HepG2 (cell line): ENCODE data around the gene MRAP.

Experiments
- ARNT ChIP-seq: fragments of 450-650 bp; IDR thresholded peaks from 2 replicates; pipeline ENCODE4 v1.6.1; 2017
- CHD4 ChIP-seq: fragments of 200-600 bp; sonication (generic); IDR thresholded peaks from 2 replicates; pipeline ENCODE4 v1.7.0; 2017; ENCODE audit warnings: mild to moderate bottlenecking, low read length, borderline replicate concordance
- PHF8 ChIP-seq: sonication (generic); formaldehyde crosslinking; IDR thresholded peaks from 2 replicates; pipeline ENCODE4 v1.5.0; 2020; ENCODE audit warnings: missing genetic modification reagents
- POLR2A ChIP-seq, 2 experiments: IDR thresholded peaks; 2 replicates each; pipeline ENCODE4 v1.6.1; 2011; ENCODE audit warnings: low read depth in 2 of 2, low read length in 2 of 2, mild to moderate bottlenecking in 1 of 2, moderate library complexity in 1 of 2; ENCODE audit not compliant: insufficient read depth in 1 of 2
- RFX5 ChIP-seq: IDR thresholded peaks from 2 replicates; pipeline ENCODE4 v1.6.1; 2011; ENCODE audit warnings: low read depth, low read length, improper control_type of control experiment
- TCF7 ChIP-seq: sonication (generic); IDR thresholded peaks from 2 replicates; pipeline ENCODE4 v1.6.1; 2016; ENCODE audit warnings: antibody characterized with exemption, low read depth
- ZFP37 ChIP-seq: sonication (generic); formaldehyde crosslinking; IDR thresholded peaks from 2 replicates; pipeline ENCODE4 v1.4.0; 2020; ENCODE audit warnings: missing genetic modification reagents, borderline replicate concordance
- ZHX1 ChIP-seq: sonication (generic); formaldehyde crosslinking; IDR thresholded peaks from 2 replicates; pipeline ENCODE4 v1.8.1; 2022; ENCODE audit warnings: low read depth, mild to moderate bottlenecking, missing genetic modification reagents
- ZNF12 ChIP-seq: sonication (generic); formaldehyde crosslinking; IDR thresholded peaks from 2 replicates; pipeline ENCODE4 v1.5.0; 2020; ENCODE audit warnings: missing genetic modification reagents
- ZNF468 ChIP-seq: sonication (generic); formaldehyde crosslinking; IDR thresholded peaks from 2 replicates; pipeline ENCODE4 v1.8.0; 2022; ENCODE audit warnings: mild to moderate bottlenecking, moderate library complexity, missing genetic modification reagents
- TF ChIP-seq, protein P1 (sequence below): sonication (generic); formaldehyde crosslinking; IDR thresholded peaks from 2 replicates; pipeline ENCODE4 v1.5.0; 2020; ENCODE audit warnings: mild to moderate bottlenecking, missing genetic modification reagents, moderate library complexity

DNA sequence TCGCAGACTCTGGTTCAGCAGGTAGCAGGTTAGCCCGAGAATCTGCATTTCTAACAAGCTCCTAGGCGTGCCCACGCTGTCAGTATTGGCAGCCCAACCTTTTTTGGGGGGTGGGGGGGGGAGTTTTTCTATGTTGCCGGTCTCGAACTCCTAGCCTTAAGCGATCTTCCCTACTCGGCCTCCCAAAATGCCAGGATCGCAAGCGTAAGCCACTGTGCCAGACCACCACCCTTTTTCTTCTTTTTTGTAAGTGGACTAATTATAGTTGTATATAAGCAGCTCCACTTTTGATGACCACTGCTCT lies 19.3 kb upstream of the MRAP start:
- TF ChIP-seq ZNF12 (CRISPR knock-in tag) (no peak), RFX5 (no peak), CHD4 (no peak), ZNF468 (CRISPR knock-in tag) (no peak), TCF7 (no peak), ARNT (no peak), ZFP37 (CRISPR knock-in tag) (no peak), POLR2A (IDR thresholded peaks at IDR 0.05; ENCODE audit: insufficient read depth in 1 of 2, low read depth in 2 of 2, low read length in 2 of 2) (no peak), ZHX1 (no peak), PHF8 (no peak)
- TF ChIP-seq, protein P1, sequence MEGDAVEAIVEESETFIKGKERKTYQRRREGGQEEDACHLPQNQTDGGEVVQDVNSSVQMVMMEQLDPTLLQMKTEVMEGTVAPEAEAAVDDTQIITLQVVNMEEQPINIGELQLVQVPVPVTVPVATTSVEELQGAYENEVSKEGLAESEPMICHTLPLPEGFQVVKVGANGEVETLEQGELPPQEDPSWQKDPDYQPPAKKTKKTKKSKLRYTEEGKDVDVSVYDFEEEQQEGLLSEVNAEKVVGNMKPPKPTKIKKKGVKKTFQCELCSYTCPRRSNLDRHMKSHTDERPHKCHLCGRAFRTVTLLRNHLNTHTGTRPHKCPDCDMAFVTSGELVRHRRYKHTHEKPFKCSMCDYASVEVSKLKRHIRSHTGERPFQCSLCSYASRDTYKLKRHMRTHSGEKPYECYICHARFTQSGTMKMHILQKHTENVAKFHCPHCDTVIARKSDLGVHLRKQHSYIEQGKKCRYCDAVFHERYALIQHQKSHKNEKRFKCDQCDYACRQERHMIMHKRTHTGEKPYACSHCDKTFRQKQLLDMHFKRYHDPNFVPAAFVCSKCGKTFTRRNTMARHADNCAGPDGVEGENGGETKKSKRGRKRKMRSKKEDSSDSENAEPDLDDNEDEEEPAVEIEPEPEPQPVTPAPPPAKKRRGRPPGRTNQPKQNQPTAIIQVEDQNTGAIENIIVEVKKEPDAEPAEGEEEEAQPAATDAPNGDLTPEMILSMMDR (CRISPR knock-in tag): no peak
